HG02970 (cell line): ENCODE results near the gene KAT7.

Experiments
- ATAC-seq: cut with Tn5 transposase; IDR thresholded peaks from one replicate; pipeline ENCODE4 v1.9.1; 2021; ENCODE audit warnings: mild to moderate bottlenecking, moderate library complexity, moderate number of reproducible peaks; ENCODE audit not compliant: unreplicated experiment, low FRiP score

Gene KAT7

DNA sequence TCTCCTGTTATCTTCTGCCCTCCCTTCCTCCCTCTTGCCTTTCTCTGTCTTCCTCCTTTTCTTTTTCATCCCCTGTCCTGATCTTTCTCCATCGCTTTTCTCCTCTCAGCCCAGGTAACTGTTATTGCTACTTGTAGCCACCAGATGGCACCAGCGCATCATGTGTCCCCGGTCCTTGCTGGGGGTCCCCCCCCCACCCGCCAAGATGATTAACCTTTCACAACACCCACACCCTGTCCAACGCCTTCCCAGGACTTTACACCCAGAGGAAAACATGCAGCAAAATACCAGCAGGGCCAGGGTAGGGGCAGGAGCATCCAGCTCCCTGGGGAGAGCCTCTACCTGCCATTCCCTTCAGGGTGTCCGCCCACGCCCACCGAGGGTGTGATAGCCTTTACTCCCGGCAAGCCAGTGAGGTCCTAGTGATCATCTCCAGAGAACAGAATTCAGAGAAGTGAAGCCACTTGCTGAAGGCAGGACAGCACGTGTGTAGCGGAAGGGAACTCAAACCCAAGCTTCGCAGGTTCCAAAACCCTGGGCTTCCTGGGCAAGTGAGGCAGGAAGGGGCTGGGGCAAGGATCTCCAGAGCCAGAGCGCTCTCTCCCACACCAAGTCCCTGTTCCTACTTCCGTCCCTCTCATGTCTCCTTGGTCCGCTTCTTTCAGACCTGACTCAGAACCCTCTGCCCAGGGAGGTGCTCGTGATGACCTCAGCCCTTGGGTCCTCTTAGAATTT, 72.8 kb downstream of the KAT7 start:
- no peak for ATAC-seq

DNA sequence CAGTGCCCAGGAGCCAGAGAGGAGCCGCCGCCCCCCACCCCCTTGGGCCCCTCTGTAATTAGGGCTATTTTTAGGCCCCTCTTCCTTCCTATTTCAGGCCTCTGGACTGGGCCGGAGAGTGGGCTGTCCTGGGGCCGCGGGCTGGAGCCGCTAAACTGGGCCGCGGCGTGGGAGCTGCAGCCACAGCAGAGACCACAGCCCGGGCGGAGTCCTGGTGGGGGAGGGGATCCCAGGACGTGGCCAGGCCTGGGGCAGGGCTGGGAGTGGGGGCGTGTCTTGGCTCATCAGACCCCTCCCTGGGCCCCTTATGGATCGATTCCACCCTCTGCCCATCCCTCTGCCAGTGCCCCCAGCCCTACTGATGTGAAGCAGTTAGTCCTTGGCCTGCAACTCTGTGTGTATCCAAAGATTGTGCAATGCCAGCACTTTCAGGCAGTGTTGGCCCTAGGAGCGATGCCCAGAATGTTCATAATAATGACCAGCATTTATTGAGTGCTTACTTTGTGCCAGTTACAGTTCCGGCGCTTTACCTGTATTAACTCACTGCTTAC, 74.4 kb downstream of the KAT7 start:
- ATAC-seq: no peak

- ATAC-seq: no peak
Observed at GRCh38 chr17:49866019-49866380, 77.5 kb downstream of the KAT7 start.

GRCh38 chr17:49866882-49867413, 78.5 kb downstream of the KAT7 start:
- no peak for ATAC-seq

- ATAC-seq: no peak
Observed at GRCh38 chr17:49869038-49869374, 80.5 kb downstream of the KAT7 start.

GRCh38 chr17:49870298-49870697, 81.8 kb downstream of the KAT7 start:
- no peak for ATAC-seq

DNA sequence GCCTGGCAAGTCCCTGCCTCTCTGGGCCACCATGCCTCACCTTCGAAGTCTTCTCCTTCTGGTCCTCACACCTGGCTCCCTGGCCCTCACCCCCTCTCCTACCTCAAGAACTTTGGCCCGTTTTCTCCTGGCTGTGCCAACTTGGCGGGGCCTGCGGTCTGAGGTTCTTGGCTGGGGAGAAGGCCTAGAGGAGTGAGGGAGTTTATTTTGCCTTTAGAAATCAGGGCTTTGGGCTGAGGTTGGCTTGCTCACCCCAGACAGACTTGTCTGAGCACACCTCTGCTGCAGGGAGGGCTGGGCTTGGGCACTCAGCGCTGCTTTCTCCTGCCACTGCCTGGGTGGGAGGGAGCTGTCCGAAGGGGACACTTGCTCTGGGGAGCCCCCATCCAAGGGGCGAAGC, 82.7 kb downstream of the KAT7 start:
- ATAC-seq: no peak

- ATAC-seq: no peak
Observed at GRCh38 chr17:49872754-49873377, 84.4 kb downstream of the KAT7 start.

DNA sequence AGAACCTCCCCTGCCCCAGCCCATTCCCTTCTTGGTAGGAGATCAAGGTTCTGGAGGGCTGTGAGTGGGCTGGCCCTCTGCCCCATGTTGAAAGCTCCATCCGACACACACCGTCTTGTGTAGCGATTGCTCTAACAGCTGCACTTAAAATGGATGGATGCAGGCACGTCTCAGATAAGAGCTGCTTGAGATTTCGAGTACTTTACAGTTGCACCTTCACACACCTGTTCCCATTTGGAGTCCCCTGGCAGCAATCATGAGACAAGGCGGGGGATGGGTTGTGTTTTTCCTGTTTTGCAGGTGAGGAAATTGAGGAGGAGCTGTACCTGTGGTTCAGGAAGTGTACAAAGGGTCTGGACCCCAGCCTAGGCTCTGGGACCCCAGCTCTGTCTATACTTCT, 85.0 kb downstream of the KAT7 start:
- no peak for ATAC-seq

DNA sequence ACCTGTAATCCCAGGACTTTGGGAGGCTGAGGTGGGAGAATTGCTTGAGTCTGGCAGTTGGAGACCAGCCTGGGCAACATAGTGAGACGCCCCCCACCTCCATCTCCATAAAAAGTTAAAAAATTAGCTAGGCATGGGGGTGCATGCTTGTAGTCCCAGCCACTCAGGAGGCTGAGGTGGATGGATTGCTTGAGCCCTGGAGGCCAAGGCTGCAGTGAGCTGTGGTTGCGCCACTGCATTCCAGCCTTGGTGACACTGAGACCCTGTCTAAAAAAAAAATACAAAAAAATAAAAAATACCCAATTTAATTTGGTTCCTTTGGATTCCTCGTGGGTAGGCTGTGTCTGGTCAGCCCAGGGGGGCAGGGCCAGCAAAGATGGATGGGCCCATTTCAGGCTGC, 85.4 kb downstream of the KAT7 start:
- ATAC-seq: no peak

DNA sequence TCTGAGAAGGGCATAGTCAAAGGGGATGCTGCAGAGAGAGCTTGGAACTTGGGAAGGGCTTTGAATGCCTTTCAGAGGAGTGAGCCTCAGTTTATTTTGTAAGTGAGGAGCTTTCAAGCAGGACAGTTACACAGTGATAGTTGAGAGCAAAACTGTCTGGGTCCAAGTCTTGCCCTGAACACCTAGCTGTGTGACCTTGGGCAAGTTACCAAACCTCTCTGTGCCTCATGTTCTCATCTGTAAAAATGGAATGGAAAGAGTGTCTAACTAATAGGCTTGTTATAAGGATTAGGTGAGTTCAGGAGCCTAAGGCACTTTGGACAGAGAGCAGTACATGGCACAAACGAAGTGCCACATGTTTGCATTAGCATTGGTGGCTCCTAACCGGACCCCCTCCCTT, 86.4 kb downstream of the KAT7 start:
- no peak for ATAC-seq

DNA sequence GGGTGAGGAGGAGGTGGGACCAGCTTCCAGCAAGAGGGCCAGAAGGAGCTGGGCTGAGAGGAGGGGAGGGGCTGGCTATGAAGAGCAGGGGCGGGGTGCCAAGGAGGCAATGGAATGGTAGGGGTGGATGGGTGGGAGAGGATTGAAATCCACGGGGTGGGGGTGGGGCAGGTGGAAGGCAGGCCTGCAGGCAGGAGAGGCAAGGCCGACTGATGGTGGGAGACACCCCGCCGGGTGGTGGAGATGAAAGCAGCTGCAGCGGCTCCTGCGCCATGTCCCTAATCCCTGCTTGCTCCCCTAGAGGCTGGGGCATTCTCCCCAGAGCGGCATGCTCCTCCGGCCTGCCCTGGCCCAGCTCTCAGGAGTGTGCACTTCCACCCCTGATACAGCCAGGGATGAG, 87.2 kb downstream of the KAT7 start:
- no peak for ATAC-seq

DNA sequence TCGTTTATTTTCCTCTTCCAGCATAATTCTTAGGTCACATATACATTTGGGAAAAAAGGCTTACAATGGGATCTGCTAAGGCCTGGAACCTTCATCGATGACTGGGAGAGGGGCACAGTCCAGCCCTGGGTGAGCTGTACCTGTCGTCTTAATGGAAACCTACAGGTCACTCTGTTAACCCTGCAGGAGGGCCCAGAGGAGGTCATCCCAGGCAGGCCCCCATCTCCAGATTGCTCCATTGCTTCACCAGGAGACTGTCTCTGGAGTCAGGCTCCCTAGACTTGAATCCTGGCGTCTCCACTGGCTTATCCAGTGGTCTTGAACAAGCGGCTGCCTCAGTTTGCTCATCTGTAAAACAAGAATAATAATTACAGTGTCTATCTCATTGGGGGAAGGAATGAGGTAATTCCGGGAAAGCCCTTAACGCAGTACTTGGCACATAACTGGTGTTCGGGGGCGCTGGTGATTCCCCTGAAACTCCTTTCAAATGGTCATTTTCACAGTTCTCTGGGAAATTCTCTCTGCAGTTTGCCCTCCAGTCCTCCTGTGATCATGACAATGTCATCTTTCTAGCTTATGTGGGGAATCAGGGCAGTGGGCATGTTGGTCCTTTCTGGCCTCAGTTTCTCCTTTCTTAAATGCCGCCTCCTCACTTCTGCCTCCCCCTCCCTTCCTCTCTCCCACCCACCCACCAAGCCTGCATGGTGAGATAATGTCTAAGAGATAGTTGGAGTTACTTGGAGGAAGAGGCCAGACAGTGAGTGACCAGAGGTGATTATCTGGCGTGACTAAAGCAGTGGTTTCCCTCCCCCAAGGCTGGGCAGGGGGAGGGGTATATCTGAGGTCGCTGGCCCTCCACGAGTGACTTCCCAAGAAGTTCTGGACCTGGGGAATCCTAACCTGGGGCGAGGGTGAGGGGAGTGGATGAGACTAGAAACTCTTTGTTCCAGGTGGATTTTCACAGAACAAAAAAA, 90.7 kb downstream of the KAT7 start:
- ATAC-seq: no peak

DNA sequence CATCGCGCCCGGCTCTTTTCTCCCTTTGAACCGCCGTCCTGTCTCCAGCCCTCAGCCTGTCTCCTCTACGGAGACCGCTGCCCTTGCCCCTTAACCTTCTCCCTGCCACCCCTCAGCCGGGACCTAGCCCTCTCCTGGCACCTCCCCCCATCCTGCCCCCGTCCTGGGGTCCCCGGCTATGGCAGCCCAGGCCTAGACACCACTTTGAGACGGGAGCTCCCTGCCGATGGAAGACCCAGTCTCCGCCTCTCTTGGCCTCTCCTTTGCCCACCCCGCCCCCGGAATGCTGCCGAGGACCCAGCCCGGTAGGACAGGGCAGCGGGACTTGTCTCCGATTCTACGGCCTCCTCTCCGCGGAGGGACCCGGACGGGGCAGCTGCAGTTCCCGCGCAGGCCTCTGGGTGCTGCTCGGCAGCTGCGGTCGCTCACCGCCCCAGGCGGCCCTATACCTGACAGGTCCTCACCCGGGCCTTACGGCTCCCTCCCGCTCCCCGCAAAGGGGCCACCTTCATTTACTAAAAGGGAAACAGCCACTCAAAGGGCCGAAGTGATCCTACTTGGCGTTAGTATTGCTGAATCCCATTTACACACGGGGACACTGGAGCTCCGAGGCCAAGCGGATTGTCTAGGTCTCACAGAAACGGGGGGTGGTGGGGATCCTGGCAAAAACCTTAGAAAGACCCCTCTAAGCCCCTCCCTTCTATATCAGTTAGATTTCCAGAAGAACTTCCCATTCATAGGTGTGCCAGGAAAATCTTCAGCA, 92.0 kb downstream of the KAT7 start:
- ATAC-seq: no peak

DNA sequence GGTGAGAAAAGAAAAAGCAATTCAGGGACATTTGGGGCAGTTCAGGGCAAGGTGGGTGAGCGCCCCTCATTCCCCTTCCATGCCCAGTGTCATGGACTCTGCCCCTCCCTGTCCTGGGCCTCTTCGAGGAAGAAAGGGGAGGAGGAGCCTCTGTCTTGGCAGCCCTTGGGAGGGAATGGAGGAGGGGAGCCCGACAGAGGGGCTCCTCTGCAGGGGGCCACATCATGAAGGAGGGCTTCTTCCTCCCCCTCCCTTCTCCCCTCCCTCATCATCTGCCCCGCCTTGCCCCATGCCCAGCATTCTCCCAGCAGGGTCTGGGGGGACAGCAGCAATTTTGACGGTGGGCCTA, 92.5 kb downstream of the KAT7 start:
- no peak for ATAC-seq

GRCh38 chr17:49882434-49882833, 94.0 kb downstream of the KAT7 start:
- no peak for ATAC-seq
